GM23248 (cell line): Measurements from ENCODE around the gene SMARCE1.

Source experiments
- EZH2 ChIP-seq: fragments of 200-600 bp; sonication (generic); IDR thresholded peaks from 2 replicates; pipeline ENCODE4 v1.6.1; 2018; ENCODE audit warnings: antibody characterized with exemption, mild to moderate bottlenecking; ENCODE audit not compliant: insufficient read depth, poor library complexity, severe bottlenecking
- EZH2phosphoT487 ChIP-seq: fragments of 200-600 bp; sonication (generic); IDR thresholded peaks from 2 replicates; pipeline ENCODE4 v1.6.1; 2018; ENCODE audit warnings: antibody characterized with exemption, moderate library complexity, mild to moderate bottlenecking, low read depth; ENCODE audit not compliant: insufficient read depth

GRCh38 chr17:40672654-40673053 is 25.0 kb upstream of the SMARCE1 start:
- TF ChIP-seq EZH2 (no peak), EZH2phosphoT487 (no peak)
